ENCODE measurements around the gene FILIP1.

DNA sequence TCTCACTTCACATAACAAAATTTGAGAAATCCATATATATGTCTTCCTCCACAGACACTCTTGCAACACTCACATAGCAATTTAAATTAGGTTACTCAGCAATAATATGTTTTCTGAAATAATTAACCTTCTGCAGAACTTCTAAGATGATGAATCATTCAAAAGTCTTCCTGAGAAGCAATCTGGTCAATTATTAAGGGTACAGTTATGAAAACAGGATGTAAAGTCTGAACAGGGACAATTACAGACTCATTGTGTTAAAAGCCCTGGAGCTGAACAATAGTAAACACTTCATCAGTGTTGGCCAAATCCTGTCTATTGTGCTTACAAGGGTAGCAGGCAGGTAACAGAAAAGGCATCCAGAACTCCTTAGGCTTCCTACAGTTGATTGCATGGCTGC lies 75.4 kb downstream of the FILIP1 start:
- TF ChIP-seq, protein P1, sequence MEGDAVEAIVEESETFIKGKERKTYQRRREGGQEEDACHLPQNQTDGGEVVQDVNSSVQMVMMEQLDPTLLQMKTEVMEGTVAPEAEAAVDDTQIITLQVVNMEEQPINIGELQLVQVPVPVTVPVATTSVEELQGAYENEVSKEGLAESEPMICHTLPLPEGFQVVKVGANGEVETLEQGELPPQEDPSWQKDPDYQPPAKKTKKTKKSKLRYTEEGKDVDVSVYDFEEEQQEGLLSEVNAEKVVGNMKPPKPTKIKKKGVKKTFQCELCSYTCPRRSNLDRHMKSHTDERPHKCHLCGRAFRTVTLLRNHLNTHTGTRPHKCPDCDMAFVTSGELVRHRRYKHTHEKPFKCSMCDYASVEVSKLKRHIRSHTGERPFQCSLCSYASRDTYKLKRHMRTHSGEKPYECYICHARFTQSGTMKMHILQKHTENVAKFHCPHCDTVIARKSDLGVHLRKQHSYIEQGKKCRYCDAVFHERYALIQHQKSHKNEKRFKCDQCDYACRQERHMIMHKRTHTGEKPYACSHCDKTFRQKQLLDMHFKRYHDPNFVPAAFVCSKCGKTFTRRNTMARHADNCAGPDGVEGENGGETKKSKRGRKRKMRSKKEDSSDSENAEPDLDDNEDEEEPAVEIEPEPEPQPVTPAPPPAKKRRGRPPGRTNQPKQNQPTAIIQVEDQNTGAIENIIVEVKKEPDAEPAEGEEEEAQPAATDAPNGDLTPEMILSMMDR (IDR thresholded peaks at IDR 0.05) = no peak
- no peak for TF ChIP-seq POLR2A (IDR thresholded peaks at IDR 0.05)
